D341Med (cell line): ENCODE results near the gene KRT75.
"Not testable (repeated sequence)": the region's sequence is repeated elsewhere in the genome, so short reads cannot be mapped to it uniquely, and the experiment has no call there.

Source experiments
- DNase-seq: peaks from one replicate; pipeline ENCODE4 v3.0.0; 2012; ENCODE audit warnings: low spot score

KRT75 gene

GRCh38 chr12:52415870-52416750, 18.1 kb downstream of the KRT75 start:
- no peak for DNase-seq

- no peak for DNase-seq
Measured at GRCh38 chr12:52414936-52415335, 19.2 kb downstream of the KRT75 start.

GRCh38 chr12:52413782-52414345, 20.3 kb downstream of the KRT75 start:
- DNase-seq = no peak

- no peak for DNase-seq
Measured at GRCh38 chr12:52413202-52413601, 21.0 kb downstream of the KRT75 start.

- DNase-seq = no peak
Measured at GRCh38 chr12:52411815-52412214, 22.4 kb downstream of the KRT75 start.

GRCh38 chr12:52410589-52411248, 23.5 kb downstream of the KRT75 start:
- DNase-seq = not testable (repeated sequence)

- no peak for DNase-seq
Measured at GRCh38 chr12:52407918-52408317, 26.3 kb downstream of the KRT75 start.

GRCh38 chr12:52405922-52406385, 28.2 kb downstream of the KRT75 start, which contains the start of gene KRT82:
Gene KRT82 (minus strand): TSS chr12:52406335. CDS start chr12:52406277, 58 bp downstream.
- DNase-seq = no peak

GRCh38 chr12:52404951-52405350, 29.2 kb downstream of the KRT75 start:
- no peak for DNase-seq

- no peak for DNase-seq
Measured at GRCh38 chr12:52403561-52403960, 30.6 kb downstream of the KRT75 start.

- DNase-seq = no peak
Measured at GRCh38 chr12:52402873-52403540, 31.2 kb downstream of the KRT75 start.

GRCh38 chr12:52402377-52402776, 31.8 kb downstream of the KRT75 start:
- DNase-seq = no peak

GRCh38 chr12:52401926-52402325, 32.2 kb downstream of the KRT75 start:
- no peak for DNase-seq

- DNase-seq = no peak
Measured at GRCh38 chr12:52401526-52401925, 32.6 kb downstream of the KRT75 start.

- no peak for DNase-seq
Measured at GRCh38 chr12:52400906-52401305, 33.3 kb downstream of the KRT75 start.

- DNase-seq = no peak
Measured at GRCh38 chr12:52399756-52400155, 34.4 kb downstream of the KRT75 start.

GRCh38 chr12:52398176-52398575, 36.0 kb downstream of the KRT75 start:
- DNase-seq = no peak

- DNase-seq = no peak
Measured at GRCh38 chr12:52396656-52397055, 37.5 kb downstream of the KRT75 start.

- DNase-seq = no peak
Measured at GRCh38 chr12:52395761-52396434, 38.3 kb downstream of the KRT75 start.

- DNase-seq = no peak
Measured at GRCh38 chr12:52394836-52395405, 39.2 kb downstream of the KRT75 start.

GRCh38 chr12:52392465-52393007, 41.6 kb downstream of the KRT75 start:
- DNase-seq = no peak
